ENCODE results near the gene CDKN1B.

The CDKN1B gene

DNA sequence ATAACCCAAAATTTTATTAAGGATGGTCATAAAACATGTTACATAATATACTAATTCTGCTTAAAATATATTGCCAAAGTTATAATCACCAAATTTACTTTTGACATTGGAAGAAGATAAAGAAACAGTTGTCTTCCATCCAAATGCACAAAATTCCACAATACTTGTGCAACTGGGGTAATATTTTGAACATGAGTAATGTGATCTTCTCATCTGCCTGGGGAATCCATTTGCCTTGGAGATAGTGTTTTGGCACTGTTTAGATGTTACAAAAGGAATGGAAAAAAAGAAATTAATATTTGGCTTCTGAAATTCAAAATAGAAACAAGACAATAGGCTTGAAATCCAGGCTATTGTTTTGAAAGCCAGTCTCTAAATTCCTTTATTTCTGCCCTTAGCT lies 30.2 kb upstream of the CDKN1B start:
- Histone ChIP-seq H3K27ac (replicated peaks) (no peak overlapping the region), H3K4me3 (replicated peaks; ENCODE audit: insufficient read depth, low read length) (no peak overlapping the region), H3K27me3 (ENCODE audit: insufficient read depth, poor library complexity, severe bottlenecking) (no peaks in the 10 kb centered on the region)
- DNase-seq (ENCODE audit: low read depth in 1 of 2, low spot score in 1 of 2): no peak
- TF ChIP-seq, protein P1, sequence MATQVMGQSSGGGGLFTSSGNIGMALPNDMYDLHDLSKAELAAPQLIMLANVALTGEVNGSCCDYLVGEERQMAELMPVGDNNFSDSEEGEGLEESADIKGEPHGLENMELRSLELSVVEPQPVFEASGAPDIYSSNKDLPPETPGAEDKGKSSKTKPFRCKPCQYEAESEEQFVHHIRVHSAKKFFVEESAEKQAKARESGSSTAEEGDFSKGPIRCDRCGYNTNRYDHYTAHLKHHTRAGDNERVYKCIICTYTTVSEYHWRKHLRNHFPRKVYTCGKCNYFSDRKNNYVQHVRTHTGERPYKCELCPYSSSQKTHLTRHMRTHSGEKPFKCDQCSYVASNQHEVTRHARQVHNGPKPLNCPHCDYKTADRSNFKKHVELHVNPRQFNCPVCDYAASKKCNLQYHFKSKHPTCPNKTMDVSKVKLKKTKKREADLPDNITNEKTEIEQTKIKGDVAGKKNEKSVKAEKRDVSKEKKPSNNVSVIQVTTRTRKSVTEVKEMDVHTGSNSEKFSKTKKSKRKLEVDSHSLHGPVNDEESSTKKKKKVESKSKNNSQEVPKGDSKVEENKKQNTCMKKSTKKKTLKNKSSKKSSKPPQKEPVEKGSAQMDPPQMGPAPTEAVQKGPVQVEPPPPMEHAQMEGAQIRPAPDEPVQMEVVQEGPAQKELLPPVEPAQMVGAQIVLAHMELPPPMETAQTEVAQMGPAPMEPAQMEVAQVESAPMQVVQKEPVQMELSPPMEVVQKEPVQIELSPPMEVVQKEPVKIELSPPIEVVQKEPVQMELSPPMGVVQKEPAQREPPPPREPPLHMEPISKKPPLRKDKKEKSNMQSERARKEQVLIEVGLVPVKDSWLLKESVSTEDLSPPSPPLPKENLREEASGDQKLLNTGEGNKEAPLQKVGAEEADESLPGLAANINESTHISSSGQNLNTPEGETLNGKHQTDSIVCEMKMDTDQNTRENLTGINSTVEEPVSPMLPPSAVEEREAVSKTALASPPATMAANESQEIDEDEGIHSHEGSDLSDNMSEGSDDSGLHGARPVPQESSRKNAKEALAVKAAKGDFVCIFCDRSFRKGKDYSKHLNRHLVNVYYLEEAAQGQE (IDR thresholded peaks at IDR 0.05; ENCODE audit: insufficient replicate concordance, low read depth): no peak
- TF ChIP-seq SPI1 (IDR thresholded peaks at IDR 0.05; ENCODE audit: borderline replicate concordance, low read depth) (no peak), POLR2AphosphoS5 (IDR thresholded peaks at IDR 0.05; ENCODE audit: low read depth) (no peak), GABPA (IDR thresholded peaks at IDR 0.05; ENCODE audit: low read depth) (no peak)
- TF ChIP-seq, protein P2, sequence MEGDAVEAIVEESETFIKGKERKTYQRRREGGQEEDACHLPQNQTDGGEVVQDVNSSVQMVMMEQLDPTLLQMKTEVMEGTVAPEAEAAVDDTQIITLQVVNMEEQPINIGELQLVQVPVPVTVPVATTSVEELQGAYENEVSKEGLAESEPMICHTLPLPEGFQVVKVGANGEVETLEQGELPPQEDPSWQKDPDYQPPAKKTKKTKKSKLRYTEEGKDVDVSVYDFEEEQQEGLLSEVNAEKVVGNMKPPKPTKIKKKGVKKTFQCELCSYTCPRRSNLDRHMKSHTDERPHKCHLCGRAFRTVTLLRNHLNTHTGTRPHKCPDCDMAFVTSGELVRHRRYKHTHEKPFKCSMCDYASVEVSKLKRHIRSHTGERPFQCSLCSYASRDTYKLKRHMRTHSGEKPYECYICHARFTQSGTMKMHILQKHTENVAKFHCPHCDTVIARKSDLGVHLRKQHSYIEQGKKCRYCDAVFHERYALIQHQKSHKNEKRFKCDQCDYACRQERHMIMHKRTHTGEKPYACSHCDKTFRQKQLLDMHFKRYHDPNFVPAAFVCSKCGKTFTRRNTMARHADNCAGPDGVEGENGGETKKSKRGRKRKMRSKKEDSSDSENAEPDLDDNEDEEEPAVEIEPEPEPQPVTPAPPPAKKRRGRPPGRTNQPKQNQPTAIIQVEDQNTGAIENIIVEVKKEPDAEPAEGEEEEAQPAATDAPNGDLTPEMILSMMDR (IDR thresholded peaks at IDR 0.05; ENCODE audit: insufficient read depth, low read length): no peak

DNA sequence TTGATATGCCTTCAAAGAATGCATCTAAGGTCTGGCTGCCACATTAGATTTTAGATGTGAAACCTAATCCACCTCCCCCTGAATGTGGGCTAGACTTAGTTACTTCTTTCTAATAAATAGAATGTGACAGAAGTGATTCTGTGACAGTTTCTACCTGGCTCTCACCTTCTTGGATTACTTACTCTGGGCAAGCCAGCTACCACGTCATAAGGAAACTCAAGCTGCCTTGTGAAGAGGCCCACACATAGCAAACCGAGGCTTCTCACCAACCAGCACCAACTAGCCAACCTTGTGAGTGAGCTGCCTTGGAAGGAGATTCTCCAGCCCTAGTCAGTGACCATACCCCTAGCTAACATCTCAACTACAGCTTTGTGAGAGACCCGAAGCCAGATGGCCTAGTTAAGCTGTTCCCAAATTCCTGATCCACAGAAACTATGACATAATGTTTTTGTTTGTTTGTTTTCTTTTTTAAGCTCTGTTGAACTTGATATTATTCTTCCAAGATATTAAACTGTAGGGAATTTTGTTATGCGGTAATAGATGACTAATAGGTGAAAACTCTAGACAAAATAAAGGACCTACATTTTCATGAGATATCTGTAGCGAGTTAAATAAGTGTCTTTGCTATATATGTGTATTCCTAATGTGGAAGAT lies 27.4 kb upstream of the CDKN1B start:
- TF ChIP-seq SPI1 (IDR thresholded peaks at IDR 0.05; ENCODE audit: borderline replicate concordance, low read depth) (no peak), POLR2AphosphoS5 (IDR thresholded peaks at IDR 0.05; ENCODE audit: low read depth) (no peak), GABPA (IDR thresholded peaks at IDR 0.05; ENCODE audit: low read depth) (no peak)
- TF ChIP-seq, protein P1 (IDR thresholded peaks at IDR 0.05; ENCODE audit: insufficient replicate concordance, low read depth): no peak
- TF ChIP-seq, protein P2 (IDR thresholded peaks at IDR 0.05; ENCODE audit: insufficient read depth, low read length): no peak
- Histone ChIP-seq H3K27ac (replicated peaks) (no peak overlapping the region), H3K4me3 (replicated peaks; ENCODE audit: insufficient read depth, low read length) (no peak overlapping the region), H3K27me3 (ENCODE audit: insufficient read depth, poor library complexity, severe bottlenecking) (no peaks in the 10 kb centered on the region)
- no peak for DNase-seq (ENCODE audit: low read depth in 1 of 2, low spot score in 1 of 2)

DNA sequence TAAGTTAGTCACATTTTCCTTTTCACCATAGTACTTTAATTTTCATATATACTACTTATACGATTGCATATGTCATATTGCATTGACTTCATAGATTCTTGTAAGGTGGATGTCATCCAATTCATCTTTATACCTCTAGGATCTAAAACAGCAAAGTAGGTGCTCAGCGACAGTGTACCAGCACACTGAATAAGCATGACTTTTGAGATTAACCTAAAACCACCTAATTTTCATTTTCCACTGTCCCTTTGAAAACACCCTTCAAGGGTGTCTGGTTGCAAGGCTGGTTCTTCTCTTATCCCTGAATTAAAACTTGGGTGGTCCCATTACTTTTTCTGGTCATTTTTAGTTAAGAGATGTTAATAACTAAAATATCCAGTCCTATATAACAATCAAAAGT lies 25.6 kb upstream of the CDKN1B start:
- TF ChIP-seq, protein P1 (IDR thresholded peaks at IDR 0.05; ENCODE audit: insufficient replicate concordance, low read depth): no peak
- TF ChIP-seq, protein P2 (IDR thresholded peaks at IDR 0.05; ENCODE audit: insufficient read depth, low read length): no peak
- TF ChIP-seq POLR2AphosphoS5 (IDR thresholded peaks at IDR 0.05; ENCODE audit: low read depth) (no peak), GABPA (IDR thresholded peaks at IDR 0.05; ENCODE audit: low read depth) (no peak), SPI1 (IDR thresholded peaks at IDR 0.05; ENCODE audit: borderline replicate concordance, low read depth) (no peak)
- Histone ChIP-seq H3K27me3 (ENCODE audit: insufficient read depth, poor library complexity, severe bottlenecking) (no peaks in the 10 kb centered on the region), H3K27ac (replicated peaks) (no peak overlapping the region), H3K4me3 (replicated peaks; ENCODE audit: insufficient read depth, low read length) (no peak overlapping the region)
- DNase-seq (ENCODE audit: low read depth in 1 of 2, low spot score in 1 of 2): no peak
